Spleen (tissue), 11 donors: ENCODE data around the gene TNRC6A. TPM values are rescaled to one million over a fixed set of nuclear protein-coding genes. Genes with fewer than 3 reads are reported as not detected.

Source experiments
- DNase-seq: peaks from one replicate; pipeline ENCODE4 v3.0.0-alpha.2; 2020
- H3K27ac ChIP-seq, 8 donors: fragments of 200-600 bp; sonication (generic) in 7 of 8; 1 replicate in 4 of 8; 2 replicates in 4 of 8; pipeline versions ENCODE4 v1.5.0 to v1.8.0; 2016 to 2021; ENCODE audit warnings: inconsistent platforms in 4 of 8, mild to moderate bottlenecking in 4 of 8, moderate library complexity in 1 of 8
- H3K27me3 ChIP-seq, 7 donors: fragments of 200-600 bp; sonication (generic) in 6 of 7; replicated peaks in 1 of 7; 1 replicate in 4 of 7; 2 replicates in 3 of 7; pipeline versions ENCODE4 v1.5.0 to v1.8.0; 2016 to 2021; ENCODE audit warnings: inconsistent platforms in 3 of 7, mild to moderate bottlenecking in 1 of 7
- H3K36me3 ChIP-seq, 6 donors: fragments of 200-600 bp; sonication (generic) in 5 of 6; 1 replicate in 4 of 6; 2 replicates in 2 of 6; pipeline versions ENCODE4 v1.5.0 to v1.8.0; 2016 to 2021; ENCODE audit warnings: inconsistent platforms in 2 of 6
- H3K4me1 ChIP-seq, 6 donors: fragments of 200-600 bp; sonication (generic) in 5 of 6; 1 replicate in 3 of 6; 2 replicates in 3 of 6; pipeline versions ENCODE4 v1.5.0 to v1.8.0; 2016 to 2021; ENCODE audit warnings: inconsistent platforms in 3 of 6
- H3K4me3 ChIP-seq, 8 donors: fragments of 200-600 bp; sonication (generic) in 7 of 8; 1 replicate in 4 of 8; 2 replicates in 4 of 8; pipeline versions ENCODE4 v1.5.0 to v1.8.0; 2016 to 2021; ENCODE audit warnings: inconsistent platforms in 4 of 8, mild to moderate bottlenecking in 4 of 8, moderate library complexity in 2 of 8
- H3K9me3 ChIP-seq, 8 donors: fragments of 200-600 bp; sonication (generic) in 7 of 8; 1 replicate in 4 of 8; 2 replicates in 4 of 8; pipeline versions ENCODE4 v1.5.0 to v1.8.0; 2016 to 2021; ENCODE audit warnings: inconsistent platforms in 4 of 8
- CTCF ChIP-seq, 11 experiments: fragments of 200-600 bp in 7 of 11; fragments of 450-650 bp in 4 of 11; sonication (generic) in 4 of 11; IDR thresholded peaks in 8 of 11; conservative IDR thresholded peaks in 3 of 11; 1 replicate in 7 of 11; 2 replicates in 4 of 11; pipeline versions ENCODE4 v1.4.0 to v1.8.0; 2016 to 2021; ENCODE audit warnings: antibody characterized with exemption in 11 of 11, inconsistent platforms in 4 of 11, mild to moderate bottlenecking in 1 of 11
- POLR2A ChIP-seq, 3 donors: fragments of 450-650 bp; IDR thresholded peaks; one replicate each; pipeline ENCODE4 v1.5.1; 2017; ENCODE audit warnings: antibody characterized with exemption in 3 of 3, mild to moderate bottlenecking in 1 of 3
- POLR2AphosphoS5 ChIP-seq, 3 donors: sonication (generic); formaldehyde crosslinking; IDR thresholded peaks; one replicate each; pipeline ENCODE4 v1.5.1; 2017; ENCODE audit warnings: antibody characterized with exemption in 3 of 3
- WGBS, 5 donors: extraction: QIAGEN DNeasy Blood & Tissue Kit in 3 of 5; methylation state at CpG; one replicate each; pipeline versions ENCODE4 v1.1.5 to v1.1.7; 2013 to 2018; 5-methylcytosine and 5-hydroxymethylcytosine counted together
- intact Hi-C: fragments of 100-400 bp; cut with DNase I; formaldehyde crosslinking; loops from one replicate; pipeline ENCODE4 v1.15.0; 2023; ENCODE audit warnings: low total_unique reads
- polyA plus RNA-seq, 3 donors: library from polyadenylated mRNA; stranded (reverse); fragments of 200-250 nt; gene quantifications; one replicate each; pipeline ENCODE4 v1.2.1, GENCODE V29; 2013
- total RNA-seq, 7 donors: library from RNA; depleted of rRNA in 3 of 7; stranded (reverse); fragments of >200 nt in 3 of 7; fragmentation: NEBNext Ultra II Directional in 4 of 7; extraction: Animal tissue kit (Norgen Biotek cat#: 25700) in 4 of 7; gene quantifications; one replicate each; pipeline versions ENCODE4 v1.1.0 to v1.2.1, GENCODE V29; 2016 to 2021
- donor health status: healthy with polysubstance abuse.
- donor health status: DM: no; HTN: no; CAD: no; lungs with moderate emphysema.
- donor health status: DM: no; HTN: no; CAD: no.
- donor health status: Bipolar disorder and iron deficiency.
- donor health status: healthy.
- donor health status: DM: no; HTN: no; CAD: no.
- donor health status: DM: yes; HTN: yes; CAD: no.

The TNRC6A gene
- total and polyA plus RNA-seq, 10 donors, result 6.5 to 67.8 (median 57.3) TPM

- intact Hi-C loops, result no loop called here
- DNase-seq, result no peak
- Histone ChIP-seq H3K4me1 (no peaks in the 10 kb centered on the region), H3K27ac (peak overlapping the region in 1 of 8 donors; percentile 26), H3K9me3 (no peaks in the 10 kb centered on the region), H3K27me3 (no peaks in the 10 kb centered on the region), H3K36me3 (peaks cover 3 to 100% (median 95%) of the 10 kb centered on the region in 6 donors), H3K4me3 (no peak overlapping the region)
- TF ChIP-seq POLR2A (IDR thresholded peaks at IDR 0.05) (no peak), POLR2AphosphoS5 (IDR thresholded peaks at IDR 0.05) (peak in 1 of 3 donors; percentile 15)
- WGBS, 5 donors, result 85 to 97% (median 95%) methylated on average over 9 to 10 of the region's 10 CpGs
Measured at GRCh38 chr16:24822542-24822941, 93.1 kb downstream of the TNRC6A start.

DNA sequence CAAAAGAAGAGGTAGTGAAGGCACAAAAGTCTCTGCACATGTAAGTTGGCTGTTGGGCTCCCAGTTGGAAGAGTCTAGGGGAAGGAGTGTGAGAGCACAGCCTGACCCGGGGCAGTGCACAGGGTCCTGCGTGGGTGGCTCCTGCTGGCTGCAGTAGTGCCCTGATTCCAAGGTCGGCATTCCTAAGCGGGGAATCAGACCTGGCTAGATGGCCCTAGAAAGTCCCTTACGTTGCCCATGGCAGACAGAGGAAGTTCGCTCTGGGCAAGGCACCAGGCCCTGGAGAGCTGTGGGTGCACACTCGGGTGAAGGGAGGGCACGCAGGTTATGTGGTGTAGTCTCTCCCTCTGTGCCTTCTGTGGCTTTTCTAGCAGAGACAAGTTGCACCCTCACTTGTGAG lies 93.5 kb downstream of the TNRC6A start:
- TF ChIP-seq POLR2AphosphoS5 (IDR thresholded peaks at IDR 0.05) (peak in 1 of 3 donors; percentile 28), CTCF (IDR thresholded peaks at IDR 0.05 in 8 of 11, conservative IDR thresholded peaks at IDR 0.05 in 3 of 11) (no peak), POLR2A (IDR thresholded peaks at IDR 0.05) (no peak)
- intact Hi-C loops, result no loop called here
- Histone ChIP-seq H3K4me3 (no peak overlapping the region), H3K9me3 (no peaks in the 10 kb centered on the region), H3K27me3 (no peaks in the 10 kb centered on the region), H3K36me3 (peaks cover 3 to 100% (median 95%) of the 10 kb centered on the region in 6 donors), H3K4me1 (no peaks in the 10 kb centered on the region), H3K27ac (peak overlapping the region in 1 of 8 donors; percentile 26)
- 83 to 94% (median 93%) methylated on average over 8 of the region's 8 CpGs for WGBS, 5 donors
- no peak for DNase-seq

DNA sequence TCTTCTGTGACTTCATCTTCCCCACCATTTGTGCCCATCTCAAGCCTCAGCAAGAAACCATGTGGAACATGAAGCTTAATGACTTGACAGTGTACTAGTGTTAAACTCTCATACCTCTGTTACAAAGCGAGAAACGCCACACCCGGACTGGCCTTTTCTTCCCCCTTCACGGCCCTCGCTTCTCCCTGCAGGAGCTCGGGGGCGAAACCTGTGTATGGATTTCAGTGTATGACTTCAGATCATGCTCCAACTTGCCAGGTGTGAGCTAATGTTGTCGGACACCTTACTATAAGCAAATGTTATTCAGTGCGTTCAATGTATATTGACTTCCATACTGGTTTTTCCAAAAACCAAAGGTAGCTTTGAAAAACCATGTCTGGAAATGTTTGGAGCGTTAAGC lies 96.2 kb downstream of the TNRC6A start:
- no peak for TF ChIP-seq POLR2A (IDR thresholded peaks at IDR 0.05)
- TF ChIP-seq POLR2AphosphoS5 (IDR thresholded peaks at IDR 0.05), result no peak
- no peak for TF ChIP-seq CTCF (IDR thresholded peaks at IDR 0.05 in 8 of 11, conservative IDR thresholded peaks at IDR 0.05 in 3 of 11)
- WGBS, 5 donors, result 94 to 97% (median 96%) methylated on average over 10 of the region's 10 CpGs
- no peaks in the 10 kb centered on the region for H3K27me3 ChIP-seq
- intact Hi-C loops, result no loop called here
- peaks cover 3 to 91% (median 81%) of the 10 kb centered on the region in 6 donors for H3K36me3 ChIP-seq
- no peak overlapping the region for H3K27ac ChIP-seq
- no peaks in the 10 kb centered on the region for H3K9me3 ChIP-seq
- no peak overlapping the region for H3K4me3 ChIP-seq
- H3K4me1 ChIP-seq, result no peaks in the 10 kb centered on the region
- DNase-seq, result no peak

GRCh38 chr16:24826096-24826690 lies 96.7 kb downstream of the TNRC6A start:
- intact Hi-C loops, result no loop called here
- WGBS, 5 donors, result 90 to 96% (median 92%) methylated on average over 12 of the region's 12 CpGs
- Histone ChIP-seq H3K27ac (no peak overlapping the region), H3K4me1 (no peaks in the 10 kb centered on the region), H3K27me3 (no peaks in the 10 kb centered on the region), H3K36me3 (peaks cover 3 to 86% (median 76%) of the 10 kb centered on the region in 6 donors), H3K4me3 (no peak overlapping the region), H3K9me3 (no peaks in the 10 kb centered on the region)
- TF ChIP-seq POLR2AphosphoS5 (IDR thresholded peaks at IDR 0.05), result no peak
- no peak for TF ChIP-seq POLR2A (IDR thresholded peaks at IDR 0.05)
- no peak for DNase-seq

- WGBS, 5 donors, result 89 to 98% (median 96%) methylated on average over 9 of the region's 9 CpGs
- peaks cover 3 to 78% (median 68%) of the 10 kb centered on the region in 6 donors for H3K36me3 ChIP-seq
- intact Hi-C loops, result no loop called here
Measured at GRCh38 chr16:24826817-24827566, 97.5 kb downstream of the TNRC6A start.

More at GRCh38 chr16:24826817-24827566, 97.5 kb downstream of the TNRC6A start:
- Histone ChIP-seq H3K9me3 (no peaks in the 10 kb centered on the region), H3K27me3 (no peaks in the 10 kb centered on the region), H3K4me1 (no peaks in the 10 kb centered on the region), H3K27ac (no peak overlapping the region), H3K4me3 (no peak overlapping the region)
- TF ChIP-seq CTCF (IDR thresholded peaks at IDR 0.05 in 8 of 11, conservative IDR thresholded peaks at IDR 0.05 in 3 of 11), result no peak
- no peak for TF ChIP-seq POLR2AphosphoS5 (IDR thresholded peaks at IDR 0.05)
- no peak for TF ChIP-seq POLR2A (IDR thresholded peaks at IDR 0.05)
- no peak for DNase-seq
